Neural crest cell (in vitro differentiated cells): ENCODE measurements around the gene SMURF2. TPM values are rescaled to one million over a fixed set of nuclear protein-coding genes. Genes with fewer than 3 reads are reported as not detected.

ENCODE experiments used
- DNase-seq: peaks from one replicate; pipeline ENCODE4 v3.0.0; 2021; ENCODE audit warnings: low read depth, mixed read lengths, low spot score
- H3K27ac Mint-ChIP-seq: one replicate; pipeline ENCODE4 v1.8.0; 2021; ENCODE audit warnings: mild to moderate bottlenecking, mixed read lengths; ENCODE audit not compliant: unreplicated experiment
- H3K27me3 Mint-ChIP-seq: 2 replicates; pipeline ENCODE4 v1.8.0; 2021; ENCODE audit warnings: low read depth, mild to moderate bottlenecking, mixed read lengths
- H3K36me3 Mint-ChIP-seq: 2 replicates; pipeline ENCODE4 v1.8.0; 2021; ENCODE audit warnings: low read depth, mild to moderate bottlenecking, mixed read lengths
- H3K4me1 Mint-ChIP-seq: 2 replicates; pipeline ENCODE4 v1.8.0; 2021; ENCODE audit warnings: mixed read lengths
- H3K4me3 Mint-ChIP-seq: one replicate; pipeline ENCODE4 v1.8.0; 2021; ENCODE audit warnings: mild to moderate bottlenecking, mixed read lengths
- H3K9me3 Mint-ChIP-seq: 2 replicates; pipeline ENCODE4 v1.8.0; 2021; ENCODE audit warnings: mixed read lengths
- total RNA-seq: library from RNA; stranded (reverse); gene quantifications from 2 replicates; pipeline ENCODE4 v1.2.1, GENCODE V29; 2021
- TF ChIP-seq, protein P1 (sequence below): fragments of 200-600 bp; sonication (generic); conservative IDR thresholded peaks from 2 replicates; pipeline ENCODE4 v1.5.0; 2021; ENCODE audit warnings: antibody characterized with exemption, mild to moderate bottlenecking

SMURF2 gene
- total RNA-seq, 1 donor from 2014 or later = 32.7 TPM

- Mint-ChIP-seq H3K27me3 (no peaks in the 10 kb centered on the region), H3K36me3 (no peaks in the 10 kb centered on the region), H3K4me3 (no peak overlapping the region), H3K27ac (no peak overlapping the region), H3K9me3 (no peaks in the 10 kb centered on the region), H3K4me1 (peaks cover 4% of the 10 kb centered on the region)
- no peak for DNase-seq
- TF ChIP-seq, protein P1, sequence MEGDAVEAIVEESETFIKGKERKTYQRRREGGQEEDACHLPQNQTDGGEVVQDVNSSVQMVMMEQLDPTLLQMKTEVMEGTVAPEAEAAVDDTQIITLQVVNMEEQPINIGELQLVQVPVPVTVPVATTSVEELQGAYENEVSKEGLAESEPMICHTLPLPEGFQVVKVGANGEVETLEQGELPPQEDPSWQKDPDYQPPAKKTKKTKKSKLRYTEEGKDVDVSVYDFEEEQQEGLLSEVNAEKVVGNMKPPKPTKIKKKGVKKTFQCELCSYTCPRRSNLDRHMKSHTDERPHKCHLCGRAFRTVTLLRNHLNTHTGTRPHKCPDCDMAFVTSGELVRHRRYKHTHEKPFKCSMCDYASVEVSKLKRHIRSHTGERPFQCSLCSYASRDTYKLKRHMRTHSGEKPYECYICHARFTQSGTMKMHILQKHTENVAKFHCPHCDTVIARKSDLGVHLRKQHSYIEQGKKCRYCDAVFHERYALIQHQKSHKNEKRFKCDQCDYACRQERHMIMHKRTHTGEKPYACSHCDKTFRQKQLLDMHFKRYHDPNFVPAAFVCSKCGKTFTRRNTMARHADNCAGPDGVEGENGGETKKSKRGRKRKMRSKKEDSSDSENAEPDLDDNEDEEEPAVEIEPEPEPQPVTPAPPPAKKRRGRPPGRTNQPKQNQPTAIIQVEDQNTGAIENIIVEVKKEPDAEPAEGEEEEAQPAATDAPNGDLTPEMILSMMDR = no peak
Measured at GRCh38 chr17:64687376-64687775, 25.3 kb upstream of the SMURF2 start.

- no peak for DNase-seq
- H3K36me3 Mint-ChIP-seq = no peaks in the 10 kb centered on the region
- TF ChIP-seq, protein P1 = no peak
- no peak overlapping the region for H3K27ac Mint-ChIP-seq
- H3K4me3 Mint-ChIP-seq = no peak overlapping the region
- H3K9me3 Mint-ChIP-seq = no peaks in the 10 kb centered on the region
- no peaks in the 10 kb centered on the region for H3K27me3 Mint-ChIP-seq
- peaks cover 4% of the 10 kb centered on the region for H3K4me1 Mint-ChIP-seq
Measured at GRCh38 chr17:64686705-64687104, 24.6 kb upstream of the SMURF2 start.

GRCh38 chr17:64685705-64686104 is 23.6 kb upstream of the SMURF2 start:
- H3K4me3 Mint-ChIP-seq = no peak overlapping the region
- peaks cover 4% of the 10 kb centered on the region for H3K4me1 Mint-ChIP-seq
- H3K27me3 Mint-ChIP-seq = no peaks in the 10 kb centered on the region
- TF ChIP-seq, protein P1 = no peak
- H3K27ac Mint-ChIP-seq = no peak overlapping the region
- no peak for DNase-seq
- H3K9me3 Mint-ChIP-seq = no peaks in the 10 kb centered on the region
- no peaks in the 10 kb centered on the region for H3K36me3 Mint-ChIP-seq

DNA sequence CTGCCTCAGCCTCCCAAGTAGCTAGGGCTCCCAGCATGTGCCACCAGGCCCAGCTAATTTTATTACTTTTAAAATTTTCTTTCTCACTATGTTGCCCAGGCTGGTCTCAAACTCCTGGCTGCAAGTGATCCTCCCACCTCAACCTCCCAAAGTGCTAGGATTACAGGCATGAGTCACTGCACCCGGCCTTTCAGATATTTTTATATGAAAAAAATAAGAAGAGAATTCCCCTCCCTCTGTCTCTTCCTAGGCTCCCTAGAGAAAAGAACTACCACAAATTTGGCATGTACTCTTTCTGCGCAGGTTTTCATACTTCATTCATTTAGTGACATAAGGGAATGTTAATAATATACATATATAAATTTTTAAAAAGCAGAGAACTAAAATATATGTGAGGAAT is 21.7 kb upstream of the SMURF2 start:
- H3K9me3 Mint-ChIP-seq = no peaks in the 10 kb centered on the region

DNA sequence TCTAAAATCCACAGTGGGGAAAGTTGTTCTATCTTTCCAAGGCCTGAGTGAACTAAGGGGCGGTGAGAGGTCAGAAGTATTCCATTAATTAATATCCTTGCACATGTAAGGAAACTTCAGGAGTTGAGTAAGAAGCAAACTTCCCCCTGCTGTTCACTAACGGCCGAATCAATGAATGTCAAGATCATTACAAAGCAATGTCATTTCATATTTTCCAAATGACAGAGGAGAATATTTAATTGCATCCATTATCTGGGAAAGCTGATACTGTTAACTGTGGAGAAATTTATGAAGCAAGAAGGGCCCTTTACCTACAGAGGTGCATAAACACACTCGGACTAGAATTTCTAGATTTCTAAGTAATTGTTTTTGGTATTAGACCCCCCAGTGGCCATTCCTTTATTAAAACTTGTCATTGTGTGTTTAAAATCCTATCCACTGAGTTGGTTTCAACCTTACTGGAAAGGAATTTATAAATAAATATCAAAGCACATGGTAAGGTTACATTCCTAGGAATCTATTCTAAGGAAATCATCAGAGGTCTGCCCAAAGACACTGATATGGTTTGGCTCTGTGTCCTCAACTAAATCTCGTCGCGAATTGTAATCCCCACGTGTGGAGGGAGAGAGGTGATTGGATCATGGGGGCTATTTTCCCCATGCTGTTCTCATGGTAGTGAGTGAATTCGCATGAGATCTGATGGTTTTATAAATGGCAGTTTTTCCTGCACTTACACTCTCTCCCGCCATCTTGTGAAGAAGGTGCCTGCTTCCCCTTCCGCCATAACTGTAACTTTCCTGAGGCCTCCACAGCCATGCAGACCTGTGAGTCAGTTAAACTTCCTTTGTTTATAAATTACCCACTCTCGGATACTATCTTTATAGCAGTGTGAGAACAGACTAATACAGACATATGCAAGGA is 20.4 kb upstream of the SMURF2 start:
- H3K36me3 Mint-ChIP-seq = no peaks in the 10 kb centered on the region
- H3K4me3 Mint-ChIP-seq = no peak overlapping the region
- no peak overlapping the region for H3K27ac Mint-ChIP-seq

More for the DNA sequence above, 21.7 kb upstream of the SMURF2 start:
- H3K27ac Mint-ChIP-seq = no peak overlapping the region
- no peaks in the 10 kb centered on the region for H3K36me3 Mint-ChIP-seq
- no peaks in the 10 kb centered on the region for H3K27me3 Mint-ChIP-seq
- no peak for DNase-seq
- TF ChIP-seq, protein P1 = no peak
- H3K4me1 Mint-ChIP-seq = peaks cover 4% of the 10 kb centered on the region
- no peak overlapping the region for H3K4me3 Mint-ChIP-seq

More for the DNA sequence above, 20.4 kb upstream of the SMURF2 start:
- H3K27me3 Mint-ChIP-seq = no peaks in the 10 kb centered on the region
- H3K9me3 Mint-ChIP-seq = no peaks in the 10 kb centered on the region
- no peak for DNase-seq
- TF ChIP-seq, protein P1 = no peak
- H3K4me1 Mint-ChIP-seq = peaks cover 4% of the 10 kb centered on the region
